A549 (cell line): ENCODE data around the gene FAM162A. TPM values are rescaled to one million over a fixed set of nuclear protein-coding genes. Genes with fewer than 3 reads are reported as not detected.

Source experiments
- ATAC-seq, 2 experiments: fragments of 200-7000 bp in 1 of 2; fragments of >200 bp in 1 of 2; cut with Nextera tagmentation in 1 of 2; cut with Tn5 transposase in 1 of 2; 3 replicates each; pipeline versions ENCODE4 v1.8.0 to v1.9.1; 2018 to 2020; ENCODE audit warnings: mild to moderate bottlenecking in 1 of 2, moderate library complexity in 1 of 2
- CTCF ChIA-PET: fragments of 300-600 bp; sonication (Branson Sonifier 250); formaldehyde crosslinking; extraction: SDS; loops from one replicate; lab custom pipeline; 2021; ENCODE audit warnings: antibody characterized with exemption, inconsistent platforms; lab: Yijun Ruan, JAX
- POLR2A ChIA-PET: fragments of 350-600 bp; formaldehyde crosslinking; extraction: SDS; loops from one replicate; lab custom pipeline; 2021; ENCODE audit warnings: antibody characterized with exemption, inconsistent platforms; lab: Yijun Ruan, JAX
- DNase-seq, 2 experiments: peaks; one replicate each; pipeline versions ENCODE4 v3.0.0 to v3.0.0-alpha.2; 2011 to 2016; ENCODE audit warnings: low read depth in 1 of 2, low spot score in 1 of 2
- FAIRE-seq: peaks from 2 replicates; lab custom pipeline; 2011; peaks lifted over from hg19 to GRCh38; lab: Jason Lieb, UNC
- H3K27ac ChIP-seq, 2 experiments: fragments of >200 bp; sonication (Bioruptor Twin); formaldehyde crosslinking; 3 replicates each; pipeline ENCODE4 v1.5.1; 2016 to 2017
- H3K4me1 ChIP-seq: fragments of >200 bp; sonication (Bioruptor Twin); formaldehyde crosslinking; 3 replicates; pipeline ENCODE4 v1.6.1; 2016
- H3K4me2 ChIP-seq: fragments of >200 bp; sonication (Bioruptor Twin); formaldehyde crosslinking; 3 replicates; pipeline ENCODE4 v1.6.1; 2016
- H3K4me3 ChIP-seq: fragments of >200 bp; sonication (Bioruptor Twin); formaldehyde crosslinking; 3 replicates; pipeline ENCODE4 v1.5.1; 2016
- H3K9me3 ChIP-seq: fragments of >200 bp; sonication (Bioruptor Twin); formaldehyde crosslinking; 3 replicates; pipeline ENCODE4 v1.6.1; 2016
- BCL3 ChIP-seq: fragments of >200 bp; sonication (Bioruptor Twin); formaldehyde crosslinking; IDR thresholded peaks from 3 replicates; pipeline ENCODE4 v1.6.1; 2016
- EHF ChIP-seq: fragments of 250-450 bp; sonication (Bioruptor Pico); IDR thresholded peaks from 2 replicates; pipeline ENCODE4 v1.5.0; 2020; ENCODE audit warnings: mild to moderate bottlenecking
- FOSB ChIP-seq: fragments of 250-450 bp; sonication (Bioruptor Pico); IDR thresholded peaks from 2 replicates; pipeline ENCODE4 v1.5.0; 2020; ENCODE audit warnings: mild to moderate bottlenecking, moderate library complexity
- HDAC2 ChIP-seq: fragments of 200-600 bp; sonication (generic); IDR thresholded peaks from 2 replicates; pipeline ENCODE4 v1.6.1; 2016
- HMGXB4 ChIP-seq: fragments of 250-450 bp; sonication (Bioruptor Pico); IDR thresholded peaks from 2 replicates; pipeline ENCODE4 v1.5.0; 2021; ENCODE audit warnings: mild to moderate bottlenecking, moderate library complexity, borderline replicate concordance
- HOXB13 ChIP-seq: fragments of 250-450 bp; sonication (Bioruptor Pico); IDR thresholded peaks from 2 replicates; pipeline ENCODE4 v1.5.0; 2020; ENCODE audit warnings: low read depth, mild to moderate bottlenecking, moderate library complexity
- JUN ChIP-seq, 2 experiments: fragments of >200 bp; sonication (Bioruptor Twin); formaldehyde crosslinking; IDR thresholded peaks; 2 replicates in 1 of 2; 3 replicates in 1 of 2; pipeline ENCODE4 v1.6.1; 2016 to 2017
- KDM1A ChIP-seq: fragments of 200-600 bp; sonication (generic); IDR thresholded peaks from 2 replicates; pipeline ENCODE4 v1.6.1; 2016; ENCODE audit warnings: low read depth, mild to moderate bottlenecking
- MAFK ChIP-seq: fragments of 450-650 bp; IDR thresholded peaks from 2 replicates; pipeline ENCODE4 v1.6.1; 2014; ENCODE audit not compliant: partially characterized antibody
- MAX ChIP-seq: IDR thresholded peaks from 2 replicates; pipeline ENCODE4 v1.6.1; 2012
- NFE2L2 ChIP-seq: fragments of 150-350 bp; conservative IDR thresholded peaks from 2 replicates; pipeline ENCODE4 v1.6.1; 2014; ENCODE audit warnings: low read length
- PBX3 ChIP-seq: IDR thresholded peaks from 2 replicates; pipeline ENCODE4 v1.6.1; 2012
- REST ChIP-seq: fragments of 200-600 bp; sonication (generic); IDR thresholded peaks from 2 replicates; pipeline ENCODE4 v1.6.1; 2016; ENCODE audit warnings: antibody characterized with exemption, mild to moderate bottlenecking, moderate library complexity
- SMC3 ChIP-seq: fragments of >200 bp; sonication (Bioruptor Twin); formaldehyde crosslinking; IDR thresholded peaks from 3 replicates; pipeline ENCODE4 v1.6.1; 2018; ENCODE audit warnings: inconsistent platforms
- SREBF2 ChIP-seq: fragments of 450-650 bp; IDR thresholded peaks from 2 replicates; pipeline ENCODE4 v1.6.1; 2014; ENCODE audit warnings: mild to moderate bottlenecking, moderate library complexity
- ZNF302 ChIP-seq: fragments of 250-450 bp; sonication (Bioruptor Pico); IDR thresholded peaks from 2 replicates; pipeline ENCODE4 v1.9.0; 2021; ENCODE audit warnings: inconsistent platforms, mild to moderate bottlenecking, moderate library complexity
- WGBS: methylation state at CpG from one replicate; pipeline ENCODE4 v1.1.6; 2017; ENCODE audit errors: missing lambda C conversion rate; 5-methylcytosine and 5-hydroxymethylcytosine counted together
- polyA plus RNA-seq, 4 experiments: library from polyadenylated mRNA; depleted of rRNA in 3 of 4; stranded (reverse); fragments of >200 nt; fragmentation: RNase III in 1 of 4; extraction: RNeasy Plus Mini Kit Qiagen cat#74134 plus additional on column Dnase treatment in 1 of 4; gene quantifications; 2 replicates in 3 of 4; 3 replicates in 1 of 4; pipeline ENCODE4 v1.2.3, GENCODE V29; 2011 to 2017

Gene FAM162A
- polyA plus RNA-seq, 2 of the 4 experiments (the other 2 are of a cell fraction): 41.8 to 61.1 TPM

GRCh38 chr3:122416966-122417365 lies 33.0 kb downstream of the FAM162A start:
- ATAC-seq: peak in 1 of 2 experiments; percentile 17; a peak in 3 of 6 replicates
- Histone ChIP-seq H3K9me3 (no peaks in the 10 kb centered on the region), H3K4me1 (peaks cover 16% of the 10 kb centered on the region), H3K27ac (peak overlapping the region; percentile 87 to 90), H3K4me2 (peak overlapping the region; percentile 89)
- CTCF ChIA-PET: interaction anchor here (0.7 to 2.3 kb wide), 5 partner anchors 19 to 262 kb away, joined by 3 to 9 read pairs (median 4); partner anchors contain the start of gene FAM162A
- no peak for DNase-seq
- FAIRE-seq: no peak
- no peak for TF ChIP-seq HOXB13 (CRISPR knock-in tag)
- peak; percentile 34 for TF ChIP-seq MAFK
- no peak for TF ChIP-seq FOSB (CRISPR knock-in tag)
- TF ChIP-seq, all 56 proteins: peak for 1
- POLR2A ChIA-PET: interaction anchor here (0.9 to 2.7 kb wide), 8 partner anchors 8 to 262 kb away, joined by 3 to 26 read pairs (median 4); partner anchors contain the start of genes FAM162A and MIX23
- H3K4me3 ChIP-seq: peak overlapping the region; percentile 74
- 23% methylated on average over 14 of the region's 14 CpGs for WGBS

GRCh38 chr3:122421101-122421500 lies 37.1 kb downstream of the FAM162A start:
- ATAC-seq (no peak), DNase-seq (no peak), FAIRE-seq (no peak)
- CTCF ChIA-PET: interaction anchor here (0.6 to 0.8 kb wide), 2 partner anchors 36 to 89 kb away, joined by 3 read pairs; no protein-coding TSS in a partner anchor
- no peak overlapping the region for H3K4me2 ChIP-seq
- POLR2A ChIA-PET: interaction anchor here (0.8 kb wide), 1 partner anchor 38 kb away, joined by 3 read pairs; the partner anchor contains the start of gene FAM162A
- WGBS: 94% methylated on average over 4 of the region's 4 CpGs
- TF ChIP-seq KDM1A (no peak), EHF (CRISPR knock-in tag) (no peak), BCL3 (no peak), FOSB (CRISPR knock-in tag) (no peak), HMGXB4 (CRISPR knock-in tag) (no peak), NFE2L2 (no peak), REST (no peak), HDAC2 (no peak)
- H3K9me3 ChIP-seq: no peaks in the 10 kb centered on the region
- no peak overlapping the region for H3K27ac ChIP-seq
- H3K4me1 ChIP-seq: peaks cover 7% of the 10 kb centered on the region; the same call in 1 of the 3 replicates
- no peak overlapping the region for H3K4me3 ChIP-seq

GRCh38 chr3:122421836-122422235 lies 37.9 kb downstream of the FAM162A start:
- Histone ChIP-seq H3K4me1 (peaks cover 7% of the 10 kb centered on the region; the same call in 1 of the 3 replicates), H3K27ac (no peak overlapping the region), H3K4me3 (no peak overlapping the region), H3K4me2 (no peak overlapping the region), H3K9me3 (no peaks in the 10 kb centered on the region)
- CTCF ChIA-PET: interaction anchor here (0.8 kb wide), 1 partner anchor 36 kb away, joined by 3 read pairs; no protein-coding TSS in a partner anchor
- FAIRE-seq (peak; percentile 49), ATAC-seq (no peak), DNase-seq (no peak)
- 79% methylated on average over 2 of the region's 2 CpGs for WGBS
- TF ChIP-seq SMC3: no peak
- no peak for TF ChIP-seq PBX3
- no peak for TF ChIP-seq SREBF2
- TF ChIP-seq MAX: no peak
- TF ChIP-seq BCL3: no peak
- TF ChIP-seq ZNF302 (CRISPR knock-in tag): no peak
- TF ChIP-seq JUN (IDR thresholded peaks at IDR 0.05): no peak
- POLR2A ChIA-PET: no interaction called here
